Upper lobe of left lung (tissue), 6 donors: ENCODE results near the gene MAP3K3. TPM values are rescaled to one million over a fixed set of nuclear protein-coding genes. Genes with fewer than 3 reads are reported as not detected.

Experiments used
- ATAC-seq, 2 donors: fragments of 200-7000 bp; cut with Tn5 transposase; one replicate each; pipeline ENCODE4 v1.9.1; 2022; ENCODE audit warnings: mild to moderate bottlenecking in 2 of 2, moderate library complexity in 2 of 2; ENCODE audit not compliant: low FRiP score in 2 of 2
- DNase-seq, 2 donors: peaks; one replicate each; pipeline ENCODE4 v3.0.0-alpha.2; 2019 to 2020
- H3K27ac ChIP-seq, 4 donors: fragments of 200-600 bp; sonication (generic); one replicate each; pipeline ENCODE4 v1.5.1; 2016 to 2019
- H3K27me3 ChIP-seq, 4 donors: fragments of 200-600 bp; sonication (generic); one replicate each; pipeline ENCODE4 v1.5.1; 2017 to 2019
- H3K36me3 ChIP-seq, 4 donors: fragments of 200-600 bp; sonication (generic); one replicate each; pipeline ENCODE4 v1.5.1; 2016 to 2019
- H3K4me1 ChIP-seq, 4 donors: fragments of 200-600 bp; sonication (generic); one replicate each; pipeline ENCODE4 v1.5.1; 2018 to 2019
- H3K4me3 ChIP-seq, 4 donors: fragments of 200-600 bp; sonication (generic); one replicate each; pipeline ENCODE4 v1.5.1; 2017 to 2019; ENCODE audit warnings: mild to moderate bottlenecking in 2 of 4, moderate library complexity in 1 of 4
- H3K9me3 ChIP-seq, 4 donors: fragments of 200-600 bp; sonication (generic); one replicate each; pipeline ENCODE4 v1.5.1; 2018 to 2019
- CTCF ChIP-seq, 6 experiments: fragments of 450-650 bp in 4 of 6; fragments of 200-600 bp in 2 of 6; sonication (generic) in 2 of 6; IDR thresholded peaks; one replicate each; pipeline ENCODE4 v1.5.1; 2016 to 2019; ENCODE audit warnings: antibody characterized with exemption in 6 of 6
- EP300 ChIP-seq, 4 donors: sonication (generic); formaldehyde crosslinking; IDR thresholded peaks; one replicate each; pipeline ENCODE4 v1.5.1; 2017; ENCODE audit warnings: antibody characterized with exemption in 4 of 4, control low read depth in 2 of 4
- POLR2A ChIP-seq, 4 donors: fragments of 450-650 bp; IDR thresholded peaks; one replicate each; pipeline ENCODE4 v1.5.1; 2016 to 2017; ENCODE audit warnings: antibody characterized with exemption in 4 of 4, mild to moderate bottlenecking in 2 of 4
- POLR2AphosphoS5 ChIP-seq, 2 donors: sonication (generic); formaldehyde crosslinking; IDR thresholded peaks; one replicate each; pipeline ENCODE4 v1.5.1; 2017; ENCODE audit warnings: antibody characterized with exemption in 2 of 2
- WGBS, 2 donors: methylation state at CpG; one replicate each; pipeline ENCODE4 v1.1.5; 2017 to 2018; 5-methylcytosine and 5-hydroxymethylcytosine counted together
- total RNA-seq, 6 donors: library from RNA; depleted of rRNA in 4 of 6; stranded (reverse); fragments of >200 nt in 4 of 6; gene quantifications; one replicate each; pipeline versions ENCODE4 v1.1.0 to v1.2.1, GENCODE V29; 2016 to 2021
- donor health status: DM: no; HTN: no; CAD: no; lungs with moderate emphysema.
- donor health status: DM: no; HTN: yes; CAD: no; lungs with severe emphysema.

The MAP3K3 gene
- total RNA-seq, 6 donors from 2014 or later, result 55.1 to 116 (median 60.4) TPM

DNA sequence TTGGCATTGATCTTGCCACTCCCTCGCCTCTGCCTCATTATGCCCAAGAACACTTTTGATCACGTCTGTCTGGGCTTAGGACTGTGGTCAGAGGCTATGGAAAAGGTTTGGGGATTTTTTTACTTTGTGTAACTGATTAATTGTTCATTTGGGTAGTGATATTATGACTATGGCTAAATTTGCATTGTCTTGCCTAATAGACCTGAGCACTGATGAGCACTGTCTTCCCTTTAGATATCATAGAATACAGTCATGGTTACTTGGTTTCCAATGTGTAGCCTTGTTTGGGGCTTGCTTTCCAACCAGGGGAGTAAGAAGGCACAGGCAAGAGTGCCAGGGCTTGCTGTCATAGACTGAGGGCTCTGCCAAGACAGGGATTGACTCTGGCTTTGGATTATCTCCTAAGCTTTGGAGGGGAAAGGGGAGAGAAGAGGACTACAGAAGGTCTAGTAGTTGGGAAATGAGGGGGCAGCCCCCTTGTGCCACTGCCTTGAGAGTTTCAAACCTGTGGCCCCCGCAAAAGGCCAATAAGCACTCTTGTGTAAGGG, 64.0 kb downstream of the MAP3K3 start:
- Histone ChIP-seq H3K4me1 (peaks cover 11 to 19% (median 12%) of the 10 kb centered on the region in 4 donors), H3K36me3 (peaks cover 33 to 86% (median 66%) of the 10 kb centered on the region in 4 donors), H3K27ac (no peak overlapping the region), H3K9me3 (no peaks in the 10 kb centered on the region), H3K4me3 (no peak overlapping the region), H3K27me3 (no peaks in the 10 kb centered on the region)
- ATAC-seq (no peak), DNase-seq (no peak)
- WGBS, 2 donors, result 89 to 92% methylated on average over 3 of the region's 3 CpGs
- TF ChIP-seq POLR2A (IDR thresholded peaks at IDR 0.05), result no peak

- no peaks in the 10 kb centered on the region for H3K9me3 ChIP-seq
- H3K4me3 ChIP-seq, result no peak overlapping the region
- no peak overlapping the region for H3K27ac ChIP-seq
- no peaks in the 10 kb centered on the region for H3K27me3 ChIP-seq
- DNase-seq (no peak), ATAC-seq (no peak)
- peaks cover 3 to 11% (median 5%) of the 10 kb centered on the region in 4 donors for H3K4me1 ChIP-seq
- H3K36me3 ChIP-seq, result peaks cover 37 to 92% (median 76%) of the 10 kb centered on the region in 4 donors
- TF ChIP-seq CTCF (IDR thresholded peaks at IDR 0.05) (no peak), POLR2A (IDR thresholded peaks at IDR 0.05) (no peak), EP300 (IDR thresholded peaks at IDR 0.05) (no peak), POLR2AphosphoS5 (IDR thresholded peaks at IDR 0.05) (no peak)
- WGBS, 2 donors, result 85 to 86% methylated on average over 12 of the region's 12 CpGs
Observed at GRCh38 chr17:63688396-63689020, 66.3 kb downstream of the MAP3K3 start.

GRCh38 chr17:63689479-63689878, 67.3 kb downstream of the MAP3K3 start:
- ATAC-seq, result no peak
- no peak for TF ChIP-seq CTCF (IDR thresholded peaks at IDR 0.05)
- no peak for TF ChIP-seq POLR2AphosphoS5 (IDR thresholded peaks at IDR 0.05)
- TF ChIP-seq POLR2A (IDR thresholded peaks at IDR 0.05), result no peak
- no peak for TF ChIP-seq EP300 (IDR thresholded peaks at IDR 0.05)
- no peak overlapping the region for H3K4me3 ChIP-seq
- H3K36me3 ChIP-seq, result peaks cover 38 to 92% (median 78%) of the 10 kb centered on the region in 4 donors
- DNase-seq, result no peak
- H3K27ac ChIP-seq, result no peak overlapping the region
- H3K27me3 ChIP-seq, result no peaks in the 10 kb centered on the region
- H3K9me3 ChIP-seq, result no peaks in the 10 kb centered on the region
- peaks cover 3 to 9% (median 5%) of the 10 kb centered on the region in 4 donors for H3K4me1 ChIP-seq
- WGBS, 2 donors, result 97 to 100% methylated on average over 3 to 14 of the region's 14 CpGs

DNA sequence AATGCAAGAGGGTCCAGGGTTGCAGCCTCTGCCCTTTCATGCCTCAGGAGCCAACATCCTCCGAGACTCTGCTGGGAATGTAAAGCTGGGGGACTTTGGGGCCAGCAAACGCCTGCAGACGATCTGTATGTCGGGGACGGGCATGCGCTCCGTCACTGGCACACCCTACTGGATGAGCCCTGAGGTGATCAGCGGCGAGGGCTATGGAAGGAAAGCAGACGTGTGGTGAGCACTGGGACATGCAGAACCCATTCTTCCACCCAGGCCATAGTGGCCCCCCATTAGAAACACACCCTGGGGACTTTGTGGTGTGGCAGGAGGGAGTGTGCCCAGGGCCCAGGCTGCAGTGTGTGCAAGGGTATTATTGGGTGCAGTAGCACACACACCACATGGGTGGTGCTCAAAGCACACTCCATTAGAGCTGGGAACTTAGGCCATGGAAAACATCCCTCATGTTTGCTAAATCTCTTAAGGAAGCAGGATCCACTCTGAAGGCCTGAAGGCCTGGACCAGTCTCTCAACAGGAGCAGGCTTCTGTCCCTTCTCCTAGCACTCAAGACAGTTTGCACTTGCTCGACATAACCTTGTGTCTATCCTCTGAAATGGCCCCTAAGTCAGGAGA, 70.1 kb downstream of the MAP3K3 start:
- no peak for DNase-seq
- H3K27ac ChIP-seq, result no peak overlapping the region
- no peak for TF ChIP-seq CTCF (IDR thresholded peaks at IDR 0.05)
- no peak for TF ChIP-seq EP300 (IDR thresholded peaks at IDR 0.05)
- TF ChIP-seq POLR2AphosphoS5 (IDR thresholded peaks at IDR 0.05), result no peak
- no peak for TF ChIP-seq POLR2A (IDR thresholded peaks at IDR 0.05)
- no peaks in the 10 kb centered on the region for H3K27me3 ChIP-seq
- H3K36me3 ChIP-seq, result peaks cover 38 to 72% (median 69%) of the 10 kb centered on the region in 4 donors
- ATAC-seq, result no peak
- peaks cover 1 to 9% (median 5%) of the 10 kb centered on the region in 4 donors for H3K4me1 ChIP-seq
- WGBS, 2 donors, result 95 to 97% methylated on average over 11 of the region's 11 CpGs
- no peaks in the 10 kb centered on the region for H3K9me3 ChIP-seq
- no peak overlapping the region for H3K4me3 ChIP-seq

DNA sequence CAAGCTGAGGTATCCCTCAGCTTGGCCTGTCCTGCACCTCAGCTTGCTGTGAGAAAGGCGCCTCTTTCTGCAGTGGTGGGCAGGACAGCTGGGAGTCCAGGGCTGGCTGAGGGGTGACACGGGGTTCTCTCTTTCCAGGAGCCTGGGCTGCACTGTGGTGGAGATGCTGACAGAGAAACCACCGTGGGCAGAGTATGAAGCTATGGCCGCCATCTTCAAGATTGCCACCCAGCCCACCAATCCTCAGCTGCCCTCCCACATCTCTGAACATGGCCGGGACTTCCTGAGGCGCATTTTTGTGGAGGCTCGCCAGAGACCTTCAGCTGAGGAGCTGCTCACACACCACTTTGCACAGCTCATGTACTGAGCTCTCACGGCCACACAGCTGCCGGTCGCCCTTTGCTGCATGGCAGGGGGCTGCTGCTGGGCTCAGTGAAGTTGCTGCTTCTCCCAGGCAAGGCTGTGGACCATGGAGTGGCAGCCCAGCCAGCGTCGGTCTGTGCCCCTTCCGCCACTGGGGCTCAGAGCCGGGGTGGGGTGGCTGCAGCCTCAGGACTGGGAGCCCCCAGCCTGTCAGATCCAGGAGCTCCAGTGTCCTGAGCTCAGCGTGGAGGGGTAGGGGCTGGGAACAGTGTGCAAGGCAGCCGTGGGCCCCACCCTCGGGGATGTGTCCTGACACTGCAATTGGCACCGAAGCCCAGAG, 71.3 kb downstream of the MAP3K3 start:
- peaks cover 12 to 22% (median 18%) of the 10 kb centered on the region in 4 donors for H3K4me1 ChIP-seq

More for the DNA sequence above, 71.3 kb downstream of the MAP3K3 start:
- DNase-seq (peak in 1 of 2 donors; percentile 66), ATAC-seq (no peak)
- H3K27ac ChIP-seq, result no peak overlapping the region
- peaks cover 35 to 64% (median 61%) of the 10 kb centered on the region in 4 donors for H3K36me3 ChIP-seq
- no peak overlapping the region for H3K4me3 ChIP-seq
- TF ChIP-seq POLR2A (IDR thresholded peaks at IDR 0.05) (no peak), EP300 (IDR thresholded peaks at IDR 0.05) (no peak), CTCF (IDR thresholded peaks at IDR 0.05) (no peak), POLR2AphosphoS5 (IDR thresholded peaks at IDR 0.05) (no peak)
- H3K27me3 ChIP-seq, result no peaks in the 10 kb centered on the region
- no peaks in the 10 kb centered on the region for H3K9me3 ChIP-seq
- WGBS, 2 donors, result 89 to 96% methylated on average over 5 to 18 of the region's 18 CpGs
